Stomach (tissue), 9 donors: ENCODE results near the gene PLEKHM3. TPM values are rescaled to one million over a fixed set of nuclear protein-coding genes. Genes with fewer than 3 reads are reported as not detected.

ENCODE experiments used
- DNase-seq, 2 donors: peaks; one replicate each; pipeline versions ENCODE4 v3.0.0 to v3.0.0-alpha.2; 2013 to 2019
- H3K27ac ChIP-seq, 5 donors: fragments of 200-600 bp in 4 of 5; sonication (generic) in 4 of 5; one replicate each; pipeline ENCODE4 v1.5.1; 2013 to 2019; ENCODE audit warnings: mild to moderate bottlenecking in 1 of 5, moderate library complexity in 1 of 5
- H3K27me3 ChIP-seq, 3 donors: fragments of 200-600 bp; sonication (generic); one replicate each; pipeline ENCODE4 v1.5.1; 2017 to 2019; ENCODE audit warnings: mixed run types in 1 of 3
- H3K36me3 ChIP-seq, 4 donors: fragments of 200-600 bp; sonication (generic); 1 replicate in 3 of 4; 2 replicates in 1 of 4; pipeline ENCODE4 v1.5.1; 2016 to 2019
- H3K4me1 ChIP-seq, 4 donors: fragments of 200-600 bp; sonication (generic); one replicate each; pipeline ENCODE4 v1.5.1; 2016 to 2019
- H3K4me3 ChIP-seq, 4 donors: fragments of 200-600 bp; sonication (generic) in 3 of 4; one replicate each; pipeline ENCODE4 v1.5.1; 2016 to 2019; ENCODE audit warnings: mild to moderate bottlenecking in 1 of 4
- H3K9me3 ChIP-seq, 4 donors: fragments of 200-600 bp; sonication (generic); one replicate each; pipeline ENCODE4 v1.5.1; 2016 to 2019
- EP300 ChIP-seq: sonication (generic); formaldehyde crosslinking; IDR thresholded peaks from one replicate; pipeline ENCODE4 v1.6.1; 2017; ENCODE audit warnings: antibody characterized with exemption
- POLR2A ChIP-seq, 4 donors: fragments of 450-650 bp; IDR thresholded peaks; one replicate each; pipeline ENCODE4 v1.6.1; 2016; ENCODE audit warnings: antibody characterized with exemption in 4 of 4, control low read depth in 2 of 4, mild to moderate bottlenecking in 1 of 4, moderate library complexity in 1 of 4
- POLR2AphosphoS5 ChIP-seq, 3 donors: sonication (generic); formaldehyde crosslinking; IDR thresholded peaks; one replicate each; pipeline ENCODE4 v1.6.1; 2016; ENCODE audit warnings: antibody characterized with exemption in 3 of 3
- whole genome bisulfite sequencing, 5 donors: extraction: QIAGEN DNeasy Blood & Tissue Kit in 3 of 5; methylation state at CpG; one replicate each; pipeline versions ENCODE4 v1.1.5 to v1.1.7; 2013 to 2018; 5-methylcytosine and 5-hydroxymethylcytosine counted together
- intact Hi-C: fragments of 100-400 bp; cut with DNase I; formaldehyde crosslinking; loops from one replicate; pipeline ENCODE4 v1.15.1; 2023; ENCODE audit warnings: low total_unique reads
- polyA plus RNA-seq, 3 donors: library from polyadenylated mRNA; stranded (reverse); fragments of 200-250 nt; gene quantifications; one replicate each; pipeline ENCODE4 v1.2.3, GENCODE V29; 2013
- total RNA-seq, 5 donors: library from RNA; depleted of rRNA; stranded (reverse); fragments of >200 nt; gene quantifications; one replicate each; pipeline versions ENCODE4 v1.1.0 to v1.2.3, GENCODE V29; 2014 to 2016
- TF ChIP-seq, protein P1 (sequence below), 7 experiments: fragments of 450-650 bp in 4 of 7; fragments of 200-600 bp in 3 of 7; sonication (generic) in 3 of 7; IDR thresholded peaks; one replicate each; pipeline ENCODE4 v1.5.1; 2016 to 2019; ENCODE audit warnings: antibody characterized with exemption in 7 of 7, control low read depth in 2 of 7, mild to moderate bottlenecking in 1 of 7
- donor health status: healthy with polysubstance abuse.
- donor health status: Bipolar disorder and iron deficiency.
- donor health status: healthy.

PLEKHM3 gene
- total and polyA plus RNA-seq, 8 donors: 2.1 to 35.1 (median 5.4) TPM

DNA sequence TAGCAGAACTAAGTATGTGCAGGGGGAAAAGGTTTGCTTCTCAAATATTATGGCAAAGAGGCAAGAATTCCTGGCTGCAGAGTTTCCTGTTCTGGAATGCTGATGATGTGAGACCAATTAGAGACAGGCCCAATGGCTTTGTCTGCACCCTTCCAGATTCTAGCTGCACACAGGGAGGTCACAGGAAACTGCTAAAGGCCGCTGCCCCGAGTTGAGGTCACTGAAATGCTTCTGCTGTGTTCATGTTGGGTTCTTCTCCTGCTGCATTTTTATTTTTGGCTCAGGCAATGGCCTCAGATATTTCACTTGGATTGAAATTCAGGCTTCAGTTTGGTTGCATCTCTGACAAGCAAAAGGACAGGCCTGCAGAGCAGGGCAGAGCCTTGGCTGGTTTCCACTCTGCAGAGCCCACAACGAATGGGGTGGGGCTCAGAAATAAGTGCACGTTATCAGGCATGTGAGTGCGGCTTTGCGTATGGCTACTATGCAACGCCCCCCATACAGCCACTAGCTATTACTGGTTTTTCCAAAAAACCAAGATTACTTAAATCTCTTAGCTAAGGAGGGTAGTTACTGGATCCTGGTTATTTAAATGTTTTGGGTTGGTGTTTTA, 188.7 kb downstream of the PLEKHM3 start:
- intact Hi-C loops: no loop called here
- peak; percentile 46 to 73 for DNase-seq
- H3K36me3 ChIP-seq: no peaks in the 10 kb centered on the region
- WGBS, 5 donors: 23 to 39% (median 32%) methylated on average over 7 of the region's 7 CpGs
- no peaks in the 10 kb centered on the region for H3K9me3 ChIP-seq
- TF ChIP-seq POLR2AphosphoS5 (IDR thresholded peaks at IDR 0.05) (no peak), EP300 (no peak), POLR2A (IDR thresholded peaks at IDR 0.05) (no peak)
- TF ChIP-seq, protein P1, sequence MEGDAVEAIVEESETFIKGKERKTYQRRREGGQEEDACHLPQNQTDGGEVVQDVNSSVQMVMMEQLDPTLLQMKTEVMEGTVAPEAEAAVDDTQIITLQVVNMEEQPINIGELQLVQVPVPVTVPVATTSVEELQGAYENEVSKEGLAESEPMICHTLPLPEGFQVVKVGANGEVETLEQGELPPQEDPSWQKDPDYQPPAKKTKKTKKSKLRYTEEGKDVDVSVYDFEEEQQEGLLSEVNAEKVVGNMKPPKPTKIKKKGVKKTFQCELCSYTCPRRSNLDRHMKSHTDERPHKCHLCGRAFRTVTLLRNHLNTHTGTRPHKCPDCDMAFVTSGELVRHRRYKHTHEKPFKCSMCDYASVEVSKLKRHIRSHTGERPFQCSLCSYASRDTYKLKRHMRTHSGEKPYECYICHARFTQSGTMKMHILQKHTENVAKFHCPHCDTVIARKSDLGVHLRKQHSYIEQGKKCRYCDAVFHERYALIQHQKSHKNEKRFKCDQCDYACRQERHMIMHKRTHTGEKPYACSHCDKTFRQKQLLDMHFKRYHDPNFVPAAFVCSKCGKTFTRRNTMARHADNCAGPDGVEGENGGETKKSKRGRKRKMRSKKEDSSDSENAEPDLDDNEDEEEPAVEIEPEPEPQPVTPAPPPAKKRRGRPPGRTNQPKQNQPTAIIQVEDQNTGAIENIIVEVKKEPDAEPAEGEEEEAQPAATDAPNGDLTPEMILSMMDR (IDR thresholded peaks at IDR 0.05): no peak
- no peak overlapping the region for H3K4me3 ChIP-seq
- peak overlapping the region in 2 of 5 donors; percentile 4 to 39 for H3K27ac ChIP-seq
- H3K27me3 ChIP-seq: no peaks in the 10 kb centered on the region
- H3K4me1 ChIP-seq: peaks cover 7 to 20% (median 14%) of the 10 kb centered on the region in 4 donors

DNA sequence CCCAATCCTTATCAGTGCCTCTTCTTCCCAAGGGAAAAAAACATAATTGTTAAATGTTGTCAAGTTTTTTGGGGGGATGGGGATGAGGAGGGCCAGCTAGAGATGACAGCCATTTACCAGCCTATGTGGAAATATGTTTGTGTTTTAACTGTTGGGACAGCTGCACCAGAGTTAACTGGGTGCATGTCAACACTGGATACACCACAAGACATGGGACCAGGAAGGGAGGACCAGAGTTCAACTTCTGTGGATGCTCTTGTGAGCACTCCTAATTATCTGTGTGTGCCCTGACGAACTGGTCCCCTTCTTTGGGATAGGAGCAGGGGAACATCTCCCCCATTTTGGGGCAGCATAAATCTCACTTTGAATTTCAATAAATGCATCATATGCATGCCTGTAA, 189.5 kb downstream of the PLEKHM3 start:
- H3K27ac ChIP-seq: no peak overlapping the region
- WGBS, 5 donors: 88 to 97% (median 92%) methylated on average over 1 of the region's 1 CpG
- TF ChIP-seq, protein P1 (IDR thresholded peaks at IDR 0.05): no peak
- TF ChIP-seq POLR2A (IDR thresholded peaks at IDR 0.05) (no peak), EP300 (no peak), POLR2AphosphoS5 (IDR thresholded peaks at IDR 0.05) (no peak)
- no peak for DNase-seq
- no peak overlapping the region for H3K4me3 ChIP-seq
- no peaks in the 10 kb centered on the region for H3K36me3 ChIP-seq
- H3K4me1 ChIP-seq: peaks cover 7 to 22% (median 16%) of the 10 kb centered on the region in 4 donors
- no peaks in the 10 kb centered on the region for H3K27me3 ChIP-seq
- H3K9me3 ChIP-seq: no peaks in the 10 kb centered on the region
- intact Hi-C loops: no loop called here

DNA sequence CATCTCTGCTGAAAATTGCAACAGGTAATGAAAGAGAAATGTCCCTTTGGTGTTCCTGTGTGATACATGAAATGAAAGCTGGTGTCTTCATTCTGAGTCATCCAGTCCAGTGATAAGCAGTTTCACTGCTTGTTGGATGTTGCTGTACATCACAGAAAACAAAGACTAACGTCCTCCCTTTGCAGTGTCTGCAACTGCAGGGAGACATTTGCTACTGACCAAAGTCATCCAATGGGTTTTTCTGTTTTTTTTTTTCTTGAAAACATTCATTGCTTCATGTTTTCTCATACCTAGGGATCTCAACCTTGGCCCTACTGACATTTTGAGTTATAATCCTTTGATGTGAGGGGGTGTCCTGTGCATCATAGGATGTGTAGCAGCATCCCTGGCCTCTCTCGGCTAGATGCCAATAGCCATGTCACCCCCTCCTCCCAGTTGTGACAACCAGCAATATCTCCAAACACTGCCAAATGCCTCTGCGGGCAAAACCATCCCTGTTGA, 192.0 kb downstream of the PLEKHM3 start:
- WGBS, 5 donors: 71 to 90% (median 87%) methylated on average over 3 of the region's 3 CpGs
- peaks cover 22 to 40% (median 30%) of the 10 kb centered on the region in 4 donors for H3K4me1 ChIP-seq
- intact Hi-C loops: no loop called here
- no peak for DNase-seq
- no peaks in the 10 kb centered on the region for H3K9me3 ChIP-seq
- no peak overlapping the region for H3K27ac ChIP-seq
- no peaks in the 10 kb centered on the region for H3K27me3 ChIP-seq
- H3K4me3 ChIP-seq: no peak overlapping the region
- TF ChIP-seq POLR2AphosphoS5 (IDR thresholded peaks at IDR 0.05) (no peak), EP300 (no peak), POLR2A (IDR thresholded peaks at IDR 0.05) (no peak)
- TF ChIP-seq, protein P1 (IDR thresholded peaks at IDR 0.05): no peak
- H3K36me3 ChIP-seq: peaks cover 0 to under 1% (median 0%) of the 10 kb centered on the region in 4 donors

DNA sequence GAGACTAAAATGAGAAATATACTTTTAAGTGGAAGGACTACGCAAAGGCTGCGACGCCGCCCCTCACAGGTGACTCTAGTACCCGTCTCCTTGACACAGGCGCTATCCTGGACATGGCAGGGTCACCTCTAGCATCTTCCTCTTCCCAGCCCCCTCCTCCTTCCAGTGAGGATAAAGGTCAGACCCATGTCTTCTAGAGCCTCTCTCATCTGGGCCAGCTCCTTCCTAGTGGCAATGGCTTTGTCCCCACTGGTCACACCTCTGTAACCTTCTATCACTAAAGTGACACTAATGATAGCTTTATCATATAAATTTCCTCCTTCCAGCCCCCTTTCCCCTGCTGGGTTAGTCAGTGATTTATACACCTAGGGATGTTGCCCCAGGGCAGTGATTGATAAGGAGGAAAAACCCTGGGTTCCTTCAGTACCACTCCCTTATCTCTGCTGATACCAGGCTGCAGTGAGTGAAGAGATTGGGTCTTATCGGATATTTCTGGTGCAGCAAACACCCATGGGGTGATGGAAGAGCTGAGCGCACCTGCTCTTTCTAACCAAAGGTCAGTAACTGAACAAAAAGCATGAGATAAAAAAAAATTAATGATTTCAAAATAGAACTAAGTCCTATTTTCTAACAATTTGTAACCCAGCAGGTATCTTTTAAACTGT, 193.6 kb downstream of the PLEKHM3 start:
- no peaks in the 10 kb centered on the region for H3K9me3 ChIP-seq
- no peak for DNase-seq
- peaks cover 20 to 41% (median 27%) of the 10 kb centered on the region in 4 donors for H3K4me1 ChIP-seq
- 81 to 86% (median 85%) methylated on average over 8 of the region's 8 CpGs for WGBS, 5 donors
- intact Hi-C loops: no loop called here
- no peak overlapping the region for H3K27ac ChIP-seq
- no peaks in the 10 kb centered on the region for H3K27me3 ChIP-seq
- TF ChIP-seq, protein P1 (IDR thresholded peaks at IDR 0.05): no peak
- peak in 1 of 3 donors; percentile 28 for TF ChIP-seq POLR2AphosphoS5 (IDR thresholded peaks at IDR 0.05)
- H3K36me3 ChIP-seq: peaks cover 0 to 14% (median 12%) of the 10 kb centered on the region in 4 donors
- no peak overlapping the region for H3K4me3 ChIP-seq
